Right lobe of liver (tissue), 6 donors: Measurements from ENCODE around the gene IMP4. TPM values are rescaled to one million over a fixed set of nuclear protein-coding genes. Genes with fewer than 3 reads are reported as not detected.

ENCODE experiments used
- ATAC-seq, 4 donors: fragments of 200-7000 bp; cut with Tn5 transposase; one replicate each; pipeline ENCODE4 v1.9.1; 2020; ENCODE audit warnings: mild to moderate bottlenecking in 4 of 4, moderate library complexity in 4 of 4
- DNase-seq, 3 donors: peaks; one replicate each; pipeline ENCODE4 v3.0.0-alpha.2; 2020
- H3K27ac ChIP-seq, 3 donors: fragments of 200-600 bp; one replicate each; pipeline ENCODE4 v1.8.0; 2022
- H3K27me3 ChIP-seq, 2 donors: fragments of 200-600 bp; one replicate each; pipeline ENCODE4 v1.8.0; 2022
- H3K36me3 ChIP-seq, 4 donors: fragments of 200-600 bp; sonication (generic) in 1 of 4; one replicate each; pipeline versions ENCODE4 v1.5.1 to v1.8.0; 2017 to 2022; ENCODE audit warnings: control low read depth in 1 of 4
- H3K4me1 ChIP-seq, 4 donors: fragments of 200-600 bp; sonication (generic) in 1 of 4; one replicate each; pipeline versions ENCODE4 v1.5.1 to v1.8.0; 2017 to 2022; ENCODE audit warnings: control low read depth in 1 of 4
- H3K4me3 ChIP-seq, 3 donors: fragments of 200-600 bp; one replicate each; pipeline ENCODE4 v1.8.0; 2022
- H3K9me3 ChIP-seq, 4 donors: fragments of 200-600 bp; sonication (generic) in 1 of 4; one replicate each; pipeline versions ENCODE4 v1.5.1 to v1.8.0; 2017 to 2022; ENCODE audit warnings: control low read depth in 1 of 4
- CTCF ChIP-seq, 4 donors: fragments of 200-600 bp in 3 of 4; fragments of 450-650 bp in 1 of 4; IDR thresholded peaks; one replicate each; pipeline versions ENCODE4 v1.5.1 to v1.8.0; 2016 to 2022; ENCODE audit warnings: antibody characterized with exemption in 4 of 4, mild to moderate bottlenecking in 2 of 4
- POLR2A ChIP-seq: fragments of 450-650 bp; IDR thresholded peaks from one replicate; pipeline ENCODE4 v1.6.1; 2017; ENCODE audit warnings: antibody characterized with exemption, mild to moderate bottlenecking
- WGBS: methylation state at CpG from one replicate; pipeline ENCODE4 v1.1.6; 2018; ENCODE audit warnings: low coverage, low lambda C conversion rate; ENCODE audit not compliant: insufficient coverage; ENCODE audit errors: missing lambda C conversion rate; 5-methylcytosine and 5-hydroxymethylcytosine counted together
- intact Hi-C, 2 donors: fragments of 100-400 bp; cut with DNase I; formaldehyde crosslinking; loops; one replicate each; pipeline versions ENCODE4 v1.11.2 to v1.14.1; 2022
- total RNA-seq, 6 experiments: library from RNA; depleted of rRNA in 2 of 6; stranded (reverse); fragments of >200 nt in 2 of 6; fragmentation: NEBNext Ultra II Directional in 3 of 6; extraction: Animal tissue kit (Norgen Biotek cat#: 25700) in 3 of 6; gene quantifications; one replicate each; pipeline versions ENCODE4 v1.1.0 to v1.2.4, GENCODE V29; 2016 to 2023
- donor health status: DM: no; HTN: yes; CAD: no.
- donor health status: DM: no; HTN: no; CAD: no.
- donor health status: DM: no; HTN: no; CAD: no.
- donor health status: DM: no; HTN: yes; CAD: no.
- donor health status: DM: no; HTN: yes; CAD: no.

The IMP4 gene
- total RNA-seq, 6 experiments from 2014 or later = 43.1 to 136 (median 56.7) TPM

- intact Hi-C loops = no loop called here
- DNase-seq (no peak), ATAC-seq (no peak)
- 57% methylated on average over 7 of the region's 7 CpGs for WGBS
- H3K4me3 ChIP-seq = no peak overlapping the region
- peaks cover 0 to 6% (median 3%) of the 10 kb centered on the region in 4 donors for H3K36me3 ChIP-seq
- TF ChIP-seq CTCF (IDR thresholded peaks at IDR 0.05) (no peak), POLR2A (no peak)
- no peak overlapping the region for H3K27ac ChIP-seq
- H3K4me1 ChIP-seq = peaks cover 0 to 12% (median 0%) of the 10 kb centered on the region in 4 donors
- no peaks in the 10 kb centered on the region for H3K9me3 ChIP-seq
- no peaks in the 10 kb centered on the region for H3K27me3 ChIP-seq
These were observed 9.5 kb downstream of the IMP4 start for GRCh38 chr2:130352237-130352636.

- TF ChIP-seq POLR2A (no peak), CTCF (IDR thresholded peaks at IDR 0.05) (no peak)
- no peak overlapping the region for H3K27ac ChIP-seq
- no peak for DNase-seq
- no peaks in the 10 kb centered on the region for H3K27me3 ChIP-seq
- no peaks in the 10 kb centered on the region for H3K9me3 ChIP-seq
- peaks cover 0 to 12% (median 0%) of the 10 kb centered on the region in 4 donors for H3K4me1 ChIP-seq
- H3K4me3 ChIP-seq = no peak overlapping the region
- no peak for ATAC-seq
- 96% methylated on average over 4 of the region's 7 CpGs for WGBS
- H3K36me3 ChIP-seq = no peaks in the 10 kb centered on the region
- intact Hi-C loops = no loop called here
These were observed 10.8 kb downstream of the IMP4 start for GRCh38 chr2:130353291-130354138.

DNA sequence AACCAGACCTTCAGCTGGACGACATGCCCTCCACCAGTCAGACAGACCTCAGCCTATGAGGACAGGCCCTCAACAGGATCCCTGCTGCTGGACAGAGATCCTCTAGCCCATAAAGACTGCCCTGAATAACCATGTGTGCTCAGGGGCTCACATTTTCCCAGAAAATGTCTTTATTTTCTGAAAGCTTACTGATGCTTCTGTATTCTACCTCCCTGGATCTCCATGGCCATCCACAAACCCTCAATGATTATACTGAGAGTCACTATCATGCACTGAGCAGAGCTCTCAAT, 11.4 kb downstream of the IMP4 start:
- DNase-seq (no peak), ATAC-seq (no peak)
- peaks cover 0 to 12% (median 0%) of the 10 kb centered on the region in 4 donors for H3K4me1 ChIP-seq
- H3K27me3 ChIP-seq = no peaks in the 10 kb centered on the region
- H3K27ac ChIP-seq = no peak overlapping the region
- no peaks in the 10 kb centered on the region for H3K36me3 ChIP-seq
- no peak overlapping the region for H3K4me3 ChIP-seq
- no peak for TF ChIP-seq POLR2A
- no peaks in the 10 kb centered on the region for H3K9me3 ChIP-seq
- intact Hi-C loops = no loop called here
- no CpG with 5 or more reads among the region's 1 CpG for WGBS

GRCh38 chr2:130355172-130355577, 12.5 kb downstream of the IMP4 start:
- no peaks in the 10 kb centered on the region for H3K36me3 ChIP-seq
- no peaks in the 10 kb centered on the region for H3K9me3 ChIP-seq
- H3K4me1 ChIP-seq = peaks cover 0 to 12% (median 0%) of the 10 kb centered on the region in 4 donors
- intact Hi-C loops = no loop called here
- TF ChIP-seq POLR2A (no peak), CTCF (IDR thresholded peaks at IDR 0.05) (no peak)
- DNase-seq = no peak
- H3K27ac ChIP-seq = peak overlapping the region; percentile 49 to 84 (median 83)
- peak overlapping the region; percentile 74 to 93 (median 82) for H3K4me3 ChIP-seq
- 14% methylated on average over 16 of the region's 21 CpGs for WGBS
- no peaks in the 10 kb centered on the region for H3K27me3 ChIP-seq
- peak in 2 of 4 donors; percentile 5 for ATAC-seq

DNA sequence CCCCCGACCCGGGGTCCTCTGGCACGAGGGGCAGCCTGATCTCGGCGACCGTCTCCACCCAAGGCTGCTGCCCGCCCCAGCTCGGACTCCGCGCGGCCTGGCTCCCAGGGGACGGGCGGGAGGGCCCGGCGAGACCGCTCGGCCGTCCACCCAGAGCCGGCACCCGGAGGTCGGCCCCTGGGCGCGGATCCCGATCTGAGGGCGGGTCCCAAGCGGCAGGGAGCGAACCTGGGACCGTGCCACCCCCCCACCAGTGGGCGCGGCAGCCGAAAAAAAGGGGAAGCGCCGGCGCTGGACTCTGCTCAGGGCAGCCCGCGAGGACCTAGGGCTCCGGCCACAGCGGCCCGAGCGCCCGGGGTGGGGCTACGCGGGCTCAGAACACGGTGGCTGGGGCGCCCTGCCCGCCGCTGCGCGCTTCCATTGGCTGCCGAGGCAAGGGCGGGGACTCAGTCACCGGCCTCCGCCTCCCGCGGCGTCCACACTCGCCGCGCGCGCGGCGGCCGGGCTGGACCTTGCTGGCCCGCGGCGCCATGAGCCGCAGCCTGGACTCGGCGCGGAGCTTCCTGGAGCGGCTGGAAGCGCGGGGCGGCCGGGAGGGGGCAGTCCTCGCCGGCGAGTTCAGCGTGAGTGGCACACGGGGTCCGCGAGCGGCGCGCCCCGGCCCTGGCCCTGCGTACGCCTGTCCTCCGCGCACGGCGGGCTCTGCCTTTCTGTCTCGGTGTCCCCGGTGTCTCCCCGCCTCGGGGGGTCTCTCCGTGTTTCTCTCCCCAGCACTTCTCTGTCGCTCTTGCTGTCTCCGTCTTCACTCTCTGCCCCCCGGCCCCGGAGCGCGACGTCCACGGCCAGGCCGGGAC, 13.1 kb downstream of the IMP4 start, which contains the start of gene PTPN18:
Gene PTPN18 (plus strand): TSS at position 479 of the 854 bp plus-strand sequence. CDS start 52 bp downstream, at position 531.
- TF ChIP-seq POLR2A (peak; percentile 95), CTCF (IDR thresholded peaks at IDR 0.05) (peak; percentile 54 to 70 (median 60))
- WGBS = 0% methylated on average over 9 of the region's 107 CpGs
- DNase-seq (peak; percentile 96 to 97 (median 96)), ATAC-seq (peak; percentile 95 to 98 (median 96))
- Histone ChIP-seq H3K36me3 (no peaks in the 10 kb centered on the region), H3K27ac (peak within 1 kb of the TSS; percentile 79 to 84 (median 83)), H3K27me3 (no peaks in the 10 kb centered on the region), H3K4me1 (peaks cover 0 to 12% (median 0%) of the 10 kb centered on the region in 4 donors), H3K9me3 (no peaks in the 10 kb centered on the region), H3K4me3 (peak within 1 kb of the TSS; percentile 74 to 93 (median 82))
- intact Hi-C loops = no loop called here
